WTC11 (cell line): Measurements from ENCODE around the gene MEGF8. TPM values are rescaled to one million over a fixed set of nuclear protein-coding genes. Genes with fewer than 3 reads are reported as not detected.

ENCODE experiments used
- ATAC-seq: fragments of 200-7000 bp; cut with Tn5 transposase; 2 replicates; pipeline ENCODE4 v1.10.0; 2021; ENCODE audit warnings: mild to moderate bottlenecking, moderate library complexity
- CTCF ChIA-PET: fragments of 300-600 bp; sonication (Branson Sonifier 250); formaldehyde crosslinking; loops from one replicate; lab custom pipeline; 2021; ENCODE audit warnings: antibody characterized with exemption; lab: Charles Lee
- POLR2A ChIA-PET: fragments of 350-600 bp; sonication (Branson Sonifier 250); formaldehyde crosslinking; loops from one replicate; lab custom pipeline; 2021; ENCODE audit warnings: antibody characterized with exemption; lab: Charles Lee
- DNase-seq: peaks from one replicate; pipeline ENCODE4 v3.0.0; 2021; ENCODE audit warnings: low spot score
- H3K27ac Mint-ChIP-seq: 2 replicates; pipeline ENCODE4 v1.8.0; 2021; ENCODE audit warnings: mixed read lengths
- H3K27me3 Mint-ChIP-seq: 2 replicates; pipeline ENCODE4 v1.8.0; 2021; ENCODE audit warnings: low read depth, mild to moderate bottlenecking, moderate library complexity, mixed read lengths
- H3K36me3 Mint-ChIP-seq: 2 replicates; pipeline ENCODE4 v1.8.0; 2021; ENCODE audit warnings: mixed read lengths
- H3K4me1 Mint-ChIP-seq: 2 replicates; pipeline ENCODE4 v1.8.0; 2022; ENCODE audit warnings: mixed read lengths
- H3K4me3 Mint-ChIP-seq: 2 replicates; pipeline ENCODE4 v1.8.0; 2021; ENCODE audit warnings: mild to moderate bottlenecking, moderate library complexity, mixed read lengths
- H3K9me3 Mint-ChIP-seq: 2 replicates; pipeline ENCODE4 v1.8.0; 2021; ENCODE audit warnings: mixed read lengths
- CREM ChIP-seq: sonication (generic); formaldehyde crosslinking; IDR thresholded peaks from 2 replicates; pipeline ENCODE4 v1.8.1; 2022; ENCODE audit warnings: mild to moderate bottlenecking, missing genetic modification reagents, moderate library complexity
- ESRRA ChIP-seq: sonication (generic); formaldehyde crosslinking; IDR thresholded peaks from 2 replicates; pipeline ENCODE4 v1.8.1; 2022; ENCODE audit warnings: mild to moderate bottlenecking, missing genetic modification reagents, borderline replicate concordance
- ETV6 ChIP-seq: sonication (generic); formaldehyde crosslinking; IDR thresholded peaks from 2 replicates; pipeline ENCODE4 v1.8.1; 2022; ENCODE audit warnings: mild to moderate bottlenecking, missing genetic modification reagents
- GABPB1 ChIP-seq: sonication (generic); formaldehyde crosslinking; IDR thresholded peaks from 2 replicates; pipeline ENCODE4 v1.8.1; 2023; ENCODE audit warnings: mild to moderate bottlenecking, missing genetic modification reagents
- GTF2I ChIP-seq: fragments of 250-450 bp; sonication (Bioruptor Pico); conservative IDR thresholded peaks from 2 replicates; pipeline ENCODE4 v1.4.0; 2021; ENCODE audit warnings: mild to moderate bottlenecking
- MYBL2 ChIP-seq: sonication (generic); formaldehyde crosslinking; IDR thresholded peaks from 2 replicates; pipeline ENCODE4 v1.8.1; 2023; ENCODE audit warnings: mild to moderate bottlenecking, moderate library complexity, missing genetic modification reagents
- NFATC4 ChIP-seq: fragments of 250-450 bp; sonication (Bioruptor Pico); IDR thresholded peaks from 2 replicates; pipeline ENCODE4 v1.9.0; 2021; ENCODE audit warnings: mild to moderate bottlenecking
- PRRX2 ChIP-seq: fragments of 250-450 bp; sonication (Bioruptor Pico); IDR thresholded peaks from 2 replicates; pipeline ENCODE4 v1.8.0; 2021; ENCODE audit warnings: mild to moderate bottlenecking
- RELA ChIP-seq: sonication (generic); formaldehyde crosslinking; IDR thresholded peaks from 2 replicates; pipeline ENCODE4 v1.8.1; 2022; ENCODE audit warnings: missing genetic modification reagents, mild to moderate bottlenecking, borderline replicate concordance
- TEAD4 ChIP-seq: sonication (generic); formaldehyde crosslinking; IDR thresholded peaks from 2 replicates; pipeline ENCODE4 v1.8.0; 2022; ENCODE audit warnings: mild to moderate bottlenecking, missing genetic modification reagents
- ZNF232 ChIP-seq: sonication (generic); formaldehyde crosslinking; IDR thresholded peaks from 2 replicates; pipeline ENCODE4 v1.8.0; 2022; ENCODE audit warnings: mild to moderate bottlenecking, missing genetic modification reagents
- ZNF263 ChIP-seq: sonication (generic); formaldehyde crosslinking; IDR thresholded peaks from 2 replicates; pipeline ENCODE4 v1.8.1; 2022; ENCODE audit warnings: low read depth, mild to moderate bottlenecking, moderate library complexity, missing genetic modification reagents
- ZNF396 ChIP-seq: fragments of 250-450 bp; sonication (Bioruptor Pico); IDR thresholded peaks from 2 replicates; pipeline ENCODE4 v1.8.0; 2021; ENCODE audit warnings: mild to moderate bottlenecking, moderate library complexity, borderline replicate concordance
- total RNA-seq: library from RNA; stranded (reverse); gene quantifications from 3 replicates; pipeline ENCODE4 v1.2.3, GENCODE V29; 2021
- TF ChIP-seq, protein P1 (sequence below): fragments of 200-600 bp; IDR thresholded peaks from 2 replicates; pipeline ENCODE4 v1.8.0; 2022; ENCODE audit warnings: antibody characterized with exemption
- TF ChIP-seq, protein P2 (sequence below): fragments of 250-450 bp; sonication (Bioruptor Pico); IDR thresholded peaks from 2 replicates; pipeline ENCODE4 v1.9.0; 2021; ENCODE audit warnings: moderate library complexity, mild to moderate bottlenecking, inconsistent platforms, borderline replicate concordance
- TF ChIP-seq, protein P3 (sequence below): sonication (generic); formaldehyde crosslinking; IDR thresholded peaks from 2 replicates; pipeline ENCODE4 v1.8.0; 2022; ENCODE audit warnings: mild to moderate bottlenecking, missing genetic modification reagents
- TF ChIP-seq, protein P4 (sequence below): fragments of 250-450 bp; sonication (Bioruptor Pico); IDR thresholded peaks from 2 replicates; pipeline ENCODE4 v1.9.0; 2021; ENCODE audit warnings: mild to moderate bottlenecking

Gene MEGF8
- total RNA-seq, 1 experiment from 2014 or later: 42.1 TPM

DNA sequence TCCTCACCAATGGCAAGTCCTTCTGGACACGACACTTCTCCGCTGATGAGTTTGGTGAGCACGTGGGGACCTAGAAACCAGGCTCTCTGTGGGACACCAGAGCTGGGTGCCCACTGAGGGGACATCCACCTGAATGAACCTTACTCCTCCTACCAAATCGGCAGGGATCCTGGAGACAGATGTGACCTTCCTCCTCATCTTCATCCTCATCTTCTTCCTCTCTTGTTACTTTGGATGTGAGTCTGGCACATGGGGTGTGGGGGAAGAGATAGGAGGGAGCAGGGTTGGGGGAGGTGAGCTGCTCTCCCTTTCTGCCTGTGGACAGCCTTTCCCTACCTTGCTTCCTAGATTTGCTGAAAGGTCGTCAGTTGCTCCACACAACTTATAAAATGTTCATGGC lies 10.4 kb upstream of the MEGF8 start:
- POLR2A ChIA-PET: no interaction called here
- peaks cover 28% of the 10 kb centered on the region for H3K27me3 Mint-ChIP-seq
- no peaks in the 10 kb centered on the region for H3K9me3 Mint-ChIP-seq
- ATAC-seq (no peak), DNase-seq (no peak)
- H3K27ac Mint-ChIP-seq: no peak overlapping the region
- CTCF ChIA-PET: interaction anchor here (0.6 to 2.3 kb wide), 3 partner anchors 9 to 124 kb away, joined by 3 to 13 read pairs (median 5); no protein-coding TSS in a partner anchor
- peaks cover 14% of the 10 kb centered on the region for H3K4me1 Mint-ChIP-seq
- TF ChIP-seq RELA (CRISPR knock-in tag): no peak
- no peak for TF ChIP-seq CREM (CRISPR knock-in tag)
- no peak for TF ChIP-seq ZNF263
- no peak for TF ChIP-seq GTF2I (CRISPR knock-in tag)
- TF ChIP-seq PRRX2 (CRISPR knock-in tag): no peak
- TF ChIP-seq TEAD4: no peak
- TF ChIP-seq, protein P1, sequence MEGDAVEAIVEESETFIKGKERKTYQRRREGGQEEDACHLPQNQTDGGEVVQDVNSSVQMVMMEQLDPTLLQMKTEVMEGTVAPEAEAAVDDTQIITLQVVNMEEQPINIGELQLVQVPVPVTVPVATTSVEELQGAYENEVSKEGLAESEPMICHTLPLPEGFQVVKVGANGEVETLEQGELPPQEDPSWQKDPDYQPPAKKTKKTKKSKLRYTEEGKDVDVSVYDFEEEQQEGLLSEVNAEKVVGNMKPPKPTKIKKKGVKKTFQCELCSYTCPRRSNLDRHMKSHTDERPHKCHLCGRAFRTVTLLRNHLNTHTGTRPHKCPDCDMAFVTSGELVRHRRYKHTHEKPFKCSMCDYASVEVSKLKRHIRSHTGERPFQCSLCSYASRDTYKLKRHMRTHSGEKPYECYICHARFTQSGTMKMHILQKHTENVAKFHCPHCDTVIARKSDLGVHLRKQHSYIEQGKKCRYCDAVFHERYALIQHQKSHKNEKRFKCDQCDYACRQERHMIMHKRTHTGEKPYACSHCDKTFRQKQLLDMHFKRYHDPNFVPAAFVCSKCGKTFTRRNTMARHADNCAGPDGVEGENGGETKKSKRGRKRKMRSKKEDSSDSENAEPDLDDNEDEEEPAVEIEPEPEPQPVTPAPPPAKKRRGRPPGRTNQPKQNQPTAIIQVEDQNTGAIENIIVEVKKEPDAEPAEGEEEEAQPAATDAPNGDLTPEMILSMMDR: no peak
- no peak for TF ChIP-seq ZNF232
- TF ChIP-seq, protein P2, sequence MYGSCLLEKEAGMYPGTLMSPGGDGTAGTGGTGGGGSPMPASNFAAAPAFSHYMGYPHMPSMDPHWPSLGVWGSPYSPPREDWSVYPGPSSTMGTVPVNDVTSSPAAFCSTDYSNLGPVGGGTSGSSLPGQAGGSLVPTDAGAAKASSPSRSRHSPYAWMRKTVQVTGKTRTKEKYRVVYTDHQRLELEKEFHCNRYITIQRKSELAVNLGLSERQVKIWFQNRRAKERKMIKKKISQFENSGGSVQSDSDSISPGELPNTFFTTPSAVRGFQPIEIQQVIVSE (CRISPR knock-in tag): no peak
- no peak for TF ChIP-seq GABPB1 (CRISPR knock-in tag)
- TF ChIP-seq NFATC4 (CRISPR knock-in tag): no peak
- no peak for TF ChIP-seq MYBL2 (CRISPR knock-in tag)
- TF ChIP-seq, protein P3, sequence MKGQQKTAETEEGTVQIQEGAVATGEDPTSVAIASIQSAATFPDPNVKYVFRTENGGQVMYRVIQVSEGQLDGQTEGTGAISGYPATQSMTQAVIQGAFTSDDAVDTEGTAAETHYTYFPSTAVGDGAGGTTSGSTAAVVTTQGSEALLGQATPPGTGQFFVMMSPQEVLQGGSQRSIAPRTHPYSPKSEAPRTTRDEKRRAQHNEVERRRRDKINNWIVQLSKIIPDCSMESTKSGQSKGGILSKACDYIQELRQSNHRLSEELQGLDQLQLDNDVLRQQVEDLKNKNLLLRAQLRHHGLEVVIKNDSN (CRISPR knock-in tag): no peak
- TF ChIP-seq ZNF396 (CRISPR knock-in tag): no peak
- H3K4me3 Mint-ChIP-seq: no peak overlapping the region
- H3K36me3 Mint-ChIP-seq: no peaks in the 10 kb centered on the region

DNA sequence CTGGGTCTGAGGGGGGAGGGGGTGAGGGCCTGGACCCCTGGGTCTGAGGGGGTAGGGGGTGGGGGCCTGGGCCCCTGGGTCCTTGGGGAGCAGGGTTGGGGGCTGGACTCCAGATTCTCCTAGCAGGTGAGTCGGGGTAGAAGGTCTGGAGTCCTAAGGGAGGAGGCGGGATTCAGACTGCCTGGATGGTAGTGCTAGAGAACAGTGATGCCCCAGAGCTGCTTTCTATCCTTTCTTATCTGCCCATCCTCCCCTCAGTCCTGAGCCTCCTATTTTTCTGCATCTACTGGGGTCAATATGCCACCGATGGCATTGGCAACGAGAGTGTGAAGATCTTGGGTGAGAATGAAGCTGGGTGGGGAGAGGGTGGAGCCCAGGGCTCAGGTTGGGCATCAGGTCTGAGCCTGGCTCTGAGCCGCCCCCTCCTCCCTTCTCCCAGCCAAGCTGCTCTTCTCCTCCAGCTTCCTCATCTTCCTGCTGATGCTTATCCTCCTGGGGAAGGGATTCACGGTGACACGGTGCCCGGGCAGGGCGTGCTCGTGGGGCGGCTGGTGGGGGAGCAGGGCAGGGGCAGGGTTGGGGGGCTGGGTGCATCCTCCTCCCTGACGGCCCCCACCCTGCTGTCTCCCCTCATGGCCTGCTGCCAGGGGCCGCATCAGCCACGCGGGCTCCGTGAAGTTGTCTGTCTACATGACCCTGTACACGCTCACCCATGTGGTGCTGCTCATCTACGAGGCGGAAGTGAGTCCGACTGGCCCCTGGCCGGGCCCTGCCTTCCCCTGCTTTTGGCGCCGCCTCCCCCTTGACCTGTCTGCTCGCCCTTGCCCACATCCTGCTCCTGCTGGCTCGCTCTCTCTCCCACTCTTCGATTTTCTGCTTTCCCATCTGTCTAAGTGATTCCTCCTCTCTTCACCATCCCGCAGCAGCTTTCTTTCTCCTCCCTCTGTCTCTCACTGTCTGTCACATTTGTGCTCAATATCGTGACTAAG lies 8.9 kb upstream of the MEGF8 start:
- CTCF ChIA-PET: interaction anchor here (1.0 to 1.4 kb wide), 4 partner anchors 27 to 208 kb away, joined by 3 to 4 read pairs (median 4); no protein-coding TSS in a partner anchor
- peaks cover 14% of the 10 kb centered on the region for H3K4me1 Mint-ChIP-seq

More for the DNA sequence above, 8.9 kb upstream of the MEGF8 start:
- DNase-seq: no peak
- POLR2A ChIA-PET: no interaction called here
- ATAC-seq: no peak
- TF ChIP-seq, protein P4, sequence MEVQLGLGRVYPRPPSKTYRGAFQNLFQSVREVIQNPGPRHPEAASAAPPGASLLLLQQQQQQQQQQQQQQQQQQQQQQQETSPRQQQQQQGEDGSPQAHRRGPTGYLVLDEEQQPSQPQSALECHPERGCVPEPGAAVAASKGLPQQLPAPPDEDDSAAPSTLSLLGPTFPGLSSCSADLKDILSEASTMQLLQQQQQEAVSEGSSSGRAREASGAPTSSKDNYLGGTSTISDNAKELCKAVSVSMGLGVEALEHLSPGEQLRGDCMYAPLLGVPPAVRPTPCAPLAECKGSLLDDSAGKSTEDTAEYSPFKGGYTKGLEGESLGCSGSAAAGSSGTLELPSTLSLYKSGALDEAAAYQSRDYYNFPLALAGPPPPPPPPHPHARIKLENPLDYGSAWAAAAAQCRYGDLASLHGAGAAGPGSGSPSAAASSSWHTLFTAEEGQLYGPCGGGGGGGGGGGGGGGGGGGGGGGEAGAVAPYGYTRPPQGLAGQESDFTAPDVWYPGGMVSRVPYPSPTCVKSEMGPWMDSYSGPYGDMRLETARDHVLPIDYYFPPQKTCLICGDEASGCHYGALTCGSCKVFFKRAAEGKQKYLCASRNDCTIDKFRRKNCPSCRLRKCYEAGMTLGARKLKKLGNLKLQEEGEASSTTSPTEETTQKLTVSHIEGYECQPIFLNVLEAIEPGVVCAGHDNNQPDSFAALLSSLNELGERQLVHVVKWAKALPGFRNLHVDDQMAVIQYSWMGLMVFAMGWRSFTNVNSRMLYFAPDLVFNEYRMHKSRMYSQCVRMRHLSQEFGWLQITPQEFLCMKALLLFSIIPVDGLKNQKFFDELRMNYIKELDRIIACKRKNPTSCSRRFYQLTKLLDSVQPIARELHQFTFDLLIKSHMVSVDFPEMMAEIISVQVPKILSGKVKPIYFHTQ (CRISPR knock-in tag): no peak
- TF ChIP-seq MYBL2 (CRISPR knock-in tag): no peak
- no peak for TF ChIP-seq ESRRA
- TF ChIP-seq ETV6: no peak
- H3K27me3 Mint-ChIP-seq: peaks cover 43% of the 10 kb centered on the region
- H3K9me3 Mint-ChIP-seq: no peaks in the 10 kb centered on the region
- no peak overlapping the region for H3K4me3 Mint-ChIP-seq
- H3K27ac Mint-ChIP-seq: no peak overlapping the region
- H3K36me3 Mint-ChIP-seq: no peaks in the 10 kb centered on the region
